Measurements from ENCODE around the gene FAN1. TPM values are rescaled to one million over a fixed set of nuclear protein-coding genes. Genes with fewer than 3 reads are reported as not detected.

The FAN1 gene
- total RNA-seq, 2 donors from 2014 or later, result 25.0 to 26.0 TPM

GRCh38 chr15:30969724-30970123 lies 66.0 kb downstream of the FAN1 start:
- H3K27me3 ChIP-seq (replicated peaks; ENCODE audit: insufficient read depth), result no peaks in the 10 kb centered on the region
- DNase-seq (ENCODE audit: low spot score), result no peak
- no peaks in the 10 kb centered on the region for H3K36me3 ChIP-seq
- H3K9me3 ChIP-seq, result no peaks in the 10 kb centered on the region
- H3K4me1 ChIP-seq (replicated peaks), result no peaks in the 10 kb centered on the region
- intact Hi-C loops (cut with DNase I), result no loop called here
- TF ChIP-seq POLR2AphosphoS5 (IDR thresholded peaks at IDR 0.05) (no peak), CTCF (IDR thresholded peaks at IDR 0.05) (no peak), POLR2A (IDR thresholded peaks at IDR 0.05) (no peak)
- H3K27ac ChIP-seq, result no peak overlapping the region
- no peak overlapping the region for H3K4me3 ChIP-seq
- WGBS, result 97% methylated on average over 2 of the region's 2 CpGs

- no peak for DNase-seq (ENCODE audit: low spot score)
- intact Hi-C loops (cut with DNase I), result no loop called here
- 97% methylated on average over 4 of the region's 4 CpGs for WGBS
Measured at GRCh38 chr15:30973379-30973778, 69.7 kb downstream of the FAN1 start.

GRCh38 chr15:30974112-30974511 lies 70.4 kb downstream of the FAN1 start:
- WGBS, result 89% methylated on average over 5 of the region's 5 CpGs
- intact Hi-C loops (cut with DNase I), result no loop called here
- no peak overlapping the region for H3K27ac ChIP-seq

More at GRCh38 chr15:30973379-30973778, 69.7 kb downstream of the FAN1 start:
- Histone ChIP-seq H3K4me3 (no peak overlapping the region), H3K27me3 (replicated peaks; ENCODE audit: insufficient read depth) (no peaks in the 10 kb centered on the region), H3K4me1 (replicated peaks) (no peaks in the 10 kb centered on the region), H3K9me3 (no peaks in the 10 kb centered on the region), H3K36me3 (no peaks in the 10 kb centered on the region), H3K27ac (no peak overlapping the region)
- TF ChIP-seq POLR2A (IDR thresholded peaks at IDR 0.05) (no peak), CTCF (IDR thresholded peaks at IDR 0.05) (no peak), POLR2AphosphoS5 (IDR thresholded peaks at IDR 0.05) (no peak)

GRCh38 chr15:30978328-30978727 lies 74.6 kb downstream of the FAN1 start:
- intact Hi-C loops (cut with DNase I), result no loop called here
- H3K27ac ChIP-seq, result no peak overlapping the region

More at GRCh38 chr15:30974112-30974511, 70.4 kb downstream of the FAN1 start:
- no peak overlapping the region for H3K4me3 ChIP-seq
- no peaks in the 10 kb centered on the region for H3K36me3 ChIP-seq
- TF ChIP-seq CTCF (IDR thresholded peaks at IDR 0.05) (no peak), POLR2A (IDR thresholded peaks at IDR 0.05) (no peak), POLR2AphosphoS5 (IDR thresholded peaks at IDR 0.05) (no peak)
- DNase-seq (ENCODE audit: low spot score), result no peak
- H3K9me3 ChIP-seq, result no peaks in the 10 kb centered on the region
- H3K4me1 ChIP-seq (replicated peaks), result no peaks in the 10 kb centered on the region
- H3K27me3 ChIP-seq (replicated peaks; ENCODE audit: insufficient read depth), result no peaks in the 10 kb centered on the region

More at GRCh38 chr15:30978328-30978727, 74.6 kb downstream of the FAN1 start:
- Histone ChIP-seq H3K36me3 (no peaks in the 10 kb centered on the region), H3K4me3 (no peak overlapping the region), H3K9me3 (no peaks in the 10 kb centered on the region), H3K4me1 (replicated peaks) (no peaks in the 10 kb centered on the region), H3K27me3 (replicated peaks; ENCODE audit: insufficient read depth) (no peaks in the 10 kb centered on the region)
- TF ChIP-seq POLR2AphosphoS5 (IDR thresholded peaks at IDR 0.05) (no peak), CTCF (IDR thresholded peaks at IDR 0.05) (no peak), POLR2A (IDR thresholded peaks at IDR 0.05) (no peak)
- DNase-seq (ENCODE audit: low spot score), result no peak
